Neutrophil (primary cell): ENCODE data around the gene ALG12.

Experiments
- H3K27ac ChIP-seq: fragments of 200-600 bp; sonication (generic); 2 replicates; pipeline ENCODE4 v1.5.1; 2016; ENCODE audit warnings: mild to moderate bottlenecking, moderate library complexity
- H3K27me3 ChIP-seq: fragments of 200-600 bp; sonication (generic); 2 replicates; pipeline ENCODE4 v1.6.0; 2016; ENCODE audit warnings: mild to moderate bottlenecking
- H3K36me3 ChIP-seq: fragments of 200-600 bp; sonication (generic); 2 replicates; pipeline ENCODE4 v1.5.1; 2017
- H3K4me1 ChIP-seq, 2 experiments: fragments of 200-600 bp in 1 of 2; sonication (generic) in 1 of 2; 1 replicate in 1 of 2; 2 replicates in 1 of 2; pipeline versions ENCODE4 v1.5.1 to v1.6.1; 2013 to 2016; ENCODE audit warnings: low read depth in 1 of 2, low read length in 1 of 2, mild to moderate bottlenecking in 1 of 2, moderate library complexity in 1 of 2; ENCODE audit not compliant: control insufficient read depth in 1 of 2, insufficient read depth in 1 of 2
- H3K4me3 ChIP-seq, 2 experiments: fragments of 200-600 bp in 1 of 2; sonication (generic) in 1 of 2; 1 replicate in 1 of 2; 2 replicates in 1 of 2; pipeline ENCODE4 v1.5.1; 2013 to 2016; ENCODE audit warnings: low read depth in 1 of 2, low read length in 1 of 2, mild to moderate bottlenecking in 1 of 2, moderate library complexity in 1 of 2
- H3K9me3 ChIP-seq: fragments of 200-600 bp; sonication (generic); 2 replicates; pipeline ENCODE4 v1.5.1; 2016
- TF ChIP-seq, protein P1 (sequence below): fragments of 200-600 bp; sonication (generic); IDR thresholded peaks from 2 replicates; pipeline ENCODE4 v1.5.1; 2016; ENCODE audit warnings: antibody characterized with exemption

The ALG12 gene

DNA sequence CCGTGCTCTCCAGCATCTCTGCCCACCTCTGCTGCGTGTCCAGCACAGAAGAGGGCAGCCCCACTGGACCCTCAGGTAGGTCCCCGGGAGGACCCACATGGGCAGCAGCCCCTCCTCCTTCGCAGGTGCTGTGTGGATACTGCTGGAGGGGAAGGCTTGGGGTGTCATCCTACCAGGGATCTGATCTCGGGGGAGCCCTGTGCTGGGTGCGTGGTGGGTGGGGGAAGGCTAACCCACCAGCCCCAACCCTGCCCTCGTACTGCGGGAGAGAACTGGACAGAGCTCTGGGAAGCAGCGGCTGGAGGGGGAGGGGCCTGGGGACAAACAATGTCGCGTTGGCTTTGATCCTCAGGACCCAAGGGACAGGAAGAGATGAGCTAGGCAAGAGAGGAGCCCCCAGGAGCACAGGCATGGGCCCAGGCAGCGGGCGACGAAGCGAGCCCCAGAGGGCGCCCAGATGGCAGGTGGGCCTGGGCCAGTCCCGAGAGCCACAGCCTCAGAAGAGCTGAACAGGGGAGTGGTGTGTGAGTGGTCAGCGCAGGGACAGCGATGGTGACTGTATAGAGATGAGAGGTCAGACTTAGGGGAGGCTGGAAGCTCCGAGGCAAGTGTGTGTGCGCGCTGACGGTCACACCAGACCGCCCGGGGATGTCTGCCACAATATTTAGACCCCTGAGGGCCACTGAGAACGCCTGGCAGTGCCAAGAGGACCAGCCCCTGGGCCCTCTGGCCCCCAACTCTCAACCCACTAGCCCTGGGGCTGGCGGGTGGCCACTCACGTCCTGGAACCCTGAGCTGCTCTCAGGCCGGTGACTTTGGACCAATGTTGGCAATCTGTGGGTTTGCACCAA, 40.9 kb upstream of the ALG12 start:
- TF ChIP-seq, protein P1, sequence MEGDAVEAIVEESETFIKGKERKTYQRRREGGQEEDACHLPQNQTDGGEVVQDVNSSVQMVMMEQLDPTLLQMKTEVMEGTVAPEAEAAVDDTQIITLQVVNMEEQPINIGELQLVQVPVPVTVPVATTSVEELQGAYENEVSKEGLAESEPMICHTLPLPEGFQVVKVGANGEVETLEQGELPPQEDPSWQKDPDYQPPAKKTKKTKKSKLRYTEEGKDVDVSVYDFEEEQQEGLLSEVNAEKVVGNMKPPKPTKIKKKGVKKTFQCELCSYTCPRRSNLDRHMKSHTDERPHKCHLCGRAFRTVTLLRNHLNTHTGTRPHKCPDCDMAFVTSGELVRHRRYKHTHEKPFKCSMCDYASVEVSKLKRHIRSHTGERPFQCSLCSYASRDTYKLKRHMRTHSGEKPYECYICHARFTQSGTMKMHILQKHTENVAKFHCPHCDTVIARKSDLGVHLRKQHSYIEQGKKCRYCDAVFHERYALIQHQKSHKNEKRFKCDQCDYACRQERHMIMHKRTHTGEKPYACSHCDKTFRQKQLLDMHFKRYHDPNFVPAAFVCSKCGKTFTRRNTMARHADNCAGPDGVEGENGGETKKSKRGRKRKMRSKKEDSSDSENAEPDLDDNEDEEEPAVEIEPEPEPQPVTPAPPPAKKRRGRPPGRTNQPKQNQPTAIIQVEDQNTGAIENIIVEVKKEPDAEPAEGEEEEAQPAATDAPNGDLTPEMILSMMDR: no peak
- peak overlapping the region; percentile 98 for H3K27ac ChIP-seq
- H3K27me3 ChIP-seq: peaks cover 10% of the 10 kb centered on the region
- peak overlapping the region; percentile 94 to 99 for H3K4me3 ChIP-seq
- no peaks in the 10 kb centered on the region for H3K9me3 ChIP-seq
- peaks cover 44 to 46% of the 10 kb centered on the region in 2 experiments for H3K4me1 ChIP-seq
- peaks cover 29% of the 10 kb centered on the region for H3K36me3 ChIP-seq

DNA sequence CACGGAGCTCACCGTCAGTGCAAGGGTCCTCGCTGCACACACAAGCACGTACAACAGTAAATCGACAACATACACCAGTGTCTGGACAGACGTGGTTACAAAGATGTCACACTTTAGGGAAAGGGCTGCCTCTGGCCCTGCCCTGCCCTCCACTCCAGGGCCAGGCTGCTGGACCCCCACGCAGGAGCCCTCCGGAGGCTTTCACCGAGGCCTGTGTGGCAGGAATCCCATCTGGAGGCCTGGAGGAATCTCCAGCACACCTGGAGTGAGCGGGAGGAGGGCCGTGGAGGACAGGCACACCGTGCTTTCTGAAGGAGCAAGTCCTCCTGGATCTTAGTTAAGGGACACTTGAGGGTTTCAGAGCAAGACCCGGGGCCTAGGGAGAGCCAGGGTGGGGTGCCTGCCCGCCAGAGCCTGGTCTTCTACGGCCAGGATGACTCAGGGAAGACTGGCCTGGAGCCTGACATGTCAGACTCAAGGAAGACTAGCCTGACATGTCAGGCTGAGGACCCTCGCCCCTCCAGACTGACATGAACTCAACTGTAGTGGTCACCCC, 40.2 kb upstream of the ALG12 start:
- TF ChIP-seq, protein P1: no peak
- Histone ChIP-seq H3K9me3 (no peaks in the 10 kb centered on the region), H3K36me3 (peaks cover 22% of the 10 kb centered on the region), H3K4me1 (peaks cover 44 to 46% of the 10 kb centered on the region in 2 experiments), H3K27me3 (peaks cover 10% of the 10 kb centered on the region), H3K27ac (no peak overlapping the region), H3K4me3 (no peak overlapping the region)

DNA sequence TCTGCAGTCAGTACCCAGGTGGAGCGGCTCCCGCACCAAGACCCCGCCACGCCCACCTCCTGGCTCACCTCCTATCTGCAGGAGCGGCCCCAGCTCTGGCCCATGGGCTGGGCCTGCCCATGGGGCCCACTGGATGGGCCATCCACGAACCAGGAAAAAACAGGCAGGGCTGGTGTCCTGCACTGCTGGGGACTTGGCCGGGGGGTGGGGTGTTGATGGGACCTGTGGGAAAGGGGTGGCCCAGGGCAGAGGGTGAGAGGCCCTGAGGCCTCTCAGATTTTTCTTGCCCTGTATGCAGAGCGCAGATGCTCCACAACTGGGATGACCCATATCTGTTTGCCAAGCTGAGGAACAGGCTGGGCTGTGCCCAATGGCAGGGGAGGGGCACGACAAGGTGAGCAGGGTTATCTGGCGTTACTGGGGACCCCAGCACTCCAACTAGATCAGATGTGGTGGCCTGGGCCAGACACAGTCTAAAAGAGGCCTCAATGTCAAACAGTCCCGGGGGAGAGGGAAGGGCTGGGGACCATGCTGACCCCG, 39.7 kb upstream of the ALG12 start:
- Histone ChIP-seq H3K27ac (no peak overlapping the region), H3K9me3 (no peaks in the 10 kb centered on the region), H3K27me3 (peaks cover 10% of the 10 kb centered on the region), H3K4me1 (peaks cover 44 to 46% of the 10 kb centered on the region in 2 experiments), H3K36me3 (peaks cover 16% of the 10 kb centered on the region), H3K4me3 (no peak overlapping the region)
- TF ChIP-seq, protein P1: no peak

DNA sequence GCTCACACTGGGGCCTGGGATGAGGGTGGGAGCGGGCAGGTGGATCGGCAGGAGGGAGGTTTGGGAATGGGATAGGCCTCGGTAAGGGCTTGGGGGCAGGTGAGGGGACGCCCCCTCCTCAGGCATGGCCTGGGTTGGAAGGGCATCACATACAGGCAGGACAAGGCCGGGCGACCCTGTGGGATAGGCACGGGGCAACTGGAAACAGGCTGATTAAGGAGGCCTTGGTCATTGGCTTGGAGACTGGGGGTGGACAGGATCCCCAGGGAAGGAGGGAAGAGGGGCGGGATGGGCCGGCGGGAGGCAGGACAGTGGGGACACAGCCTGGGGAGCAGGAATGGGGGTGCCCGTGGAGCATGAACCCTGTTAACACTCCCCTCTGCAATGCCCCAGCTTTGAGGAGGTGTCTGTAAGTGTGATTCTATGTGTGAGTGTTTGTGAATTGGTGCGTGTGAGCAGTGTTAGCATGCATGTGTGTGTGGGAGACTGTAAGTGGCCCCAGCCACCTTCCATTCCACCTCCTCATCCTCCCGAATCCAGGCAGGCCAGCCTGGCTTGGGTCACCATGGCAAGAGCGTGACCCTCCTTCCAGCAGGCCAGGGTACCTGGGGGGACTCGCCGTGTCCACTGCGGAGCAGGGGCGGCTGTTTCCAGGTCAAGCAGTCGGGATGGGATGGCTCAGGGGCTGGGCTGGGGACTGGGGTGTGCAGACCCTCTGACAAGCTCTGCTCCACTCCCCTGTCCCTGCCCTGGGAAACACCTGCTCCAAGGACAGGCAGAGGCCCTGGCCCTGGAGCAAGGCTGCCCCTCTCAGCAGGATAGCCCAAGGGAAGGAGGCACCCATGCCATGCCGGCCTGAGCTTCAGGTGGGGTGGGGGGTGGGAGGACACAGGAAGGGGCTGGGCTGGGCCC, 38.9 kb upstream of the ALG12 start:
- H3K36me3 ChIP-seq: peaks cover 9% of the 10 kb centered on the region
- no peak overlapping the region for H3K4me3 ChIP-seq
- H3K27ac ChIP-seq: no peak overlapping the region
- H3K4me1 ChIP-seq: peaks cover 44 to 47% of the 10 kb centered on the region in 2 experiments
- peaks cover 9% of the 10 kb centered on the region for H3K27me3 ChIP-seq
- TF ChIP-seq, protein P1: no peak
- H3K9me3 ChIP-seq: no peaks in the 10 kb centered on the region

DNA sequence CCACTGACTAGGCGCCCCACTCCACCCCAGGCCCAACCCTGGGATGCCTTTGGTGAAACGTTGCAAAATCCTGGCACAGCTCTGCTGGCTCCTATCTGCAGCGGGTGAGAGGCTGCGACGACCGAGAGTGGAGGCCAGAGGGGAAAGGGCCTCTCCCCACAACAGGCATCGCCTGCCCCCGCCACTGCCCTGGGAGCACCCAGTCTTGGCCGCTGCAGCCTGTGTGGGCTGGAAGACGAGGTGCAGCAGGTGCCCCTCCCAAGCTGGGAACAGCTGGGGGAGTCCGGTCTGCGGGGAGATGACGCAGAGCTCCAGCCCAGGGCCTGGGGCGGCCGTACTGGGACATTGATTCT, 38.2 kb upstream of the ALG12 start:
- H3K27me3 ChIP-seq: peaks cover 1% of the 10 kb centered on the region
- H3K27ac ChIP-seq: no peak overlapping the region
- no peak overlapping the region for H3K4me3 ChIP-seq
- no peaks in the 10 kb centered on the region for H3K9me3 ChIP-seq
- H3K4me1 ChIP-seq: peaks cover 46 to 55% of the 10 kb centered on the region in 2 experiments
- H3K36me3 ChIP-seq: peaks cover 1% of the 10 kb centered on the region
- TF ChIP-seq, protein P1: no peak
